Measurements from ENCODE around the gene SLC8A1.

The SLC8A1 gene

DNA sequence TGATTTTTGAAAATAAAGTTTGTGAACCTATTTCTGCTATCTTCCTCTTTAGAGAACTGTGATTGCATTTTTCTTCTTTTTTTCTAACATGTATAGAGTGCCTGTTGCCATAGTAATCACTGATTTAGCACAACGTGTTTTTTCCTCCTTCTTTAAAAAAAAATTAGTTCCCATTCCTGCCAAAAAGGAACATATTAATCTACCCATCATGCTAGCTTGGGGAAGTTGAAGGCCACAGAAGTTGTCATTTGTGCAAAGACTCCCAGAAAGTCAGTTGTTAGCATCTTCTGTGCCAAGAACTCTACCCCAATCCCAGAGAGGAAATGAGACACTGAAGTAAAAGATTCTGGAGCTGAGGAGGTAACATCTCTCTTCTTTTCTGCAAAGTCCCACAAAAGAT lies 57.3 kb downstream of the SLC8A1 start:
- H3K4me1 Mint-ChIP-seq = no peaks in the 10 kb centered on the region
- ATAC-seq (no peak), DNase-seq (ENCODE audit: low spot score in 2 of 2) (no peak)
- H3K9me3 Mint-ChIP-seq = peaks cover 3% of the 10 kb centered on the region
- H3K4me3 Mint-ChIP-seq = no peak overlapping the region
- H3K36me3 Mint-ChIP-seq = no peaks in the 10 kb centered on the region
- no peak overlapping the region for H3K27ac Mint-ChIP-seq

DNA sequence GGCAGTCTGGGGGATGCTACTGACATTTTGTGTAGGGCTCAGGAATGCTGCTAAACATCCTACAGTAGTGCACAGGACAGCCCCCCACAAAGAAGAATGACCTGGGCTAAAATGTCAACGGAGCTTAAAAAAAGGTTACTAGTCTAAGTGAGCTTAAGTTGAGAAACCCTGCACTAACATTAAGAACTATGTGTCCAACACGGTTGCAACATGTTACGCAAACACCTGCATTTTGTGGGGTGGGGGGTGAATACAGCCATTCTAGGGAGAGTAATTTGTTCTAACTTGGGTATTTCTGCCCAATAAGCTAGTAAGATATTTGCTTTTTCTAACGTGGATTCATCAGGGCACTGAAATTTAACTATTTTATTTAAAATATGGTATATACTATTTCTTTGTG lies 57.9 kb downstream of the SLC8A1 start:
- no peaks in the 10 kb centered on the region for H3K4me1 Mint-ChIP-seq
- H3K9me3 Mint-ChIP-seq = peaks cover 3% of the 10 kb centered on the region
- H3K4me3 Mint-ChIP-seq = no peak overlapping the region
- no peaks in the 10 kb centered on the region for H3K36me3 Mint-ChIP-seq
- DNase-seq (ENCODE audit: low spot score in 2 of 2) = no peak
- H3K27ac Mint-ChIP-seq = no peak overlapping the region
- ATAC-seq = no peak

DNA sequence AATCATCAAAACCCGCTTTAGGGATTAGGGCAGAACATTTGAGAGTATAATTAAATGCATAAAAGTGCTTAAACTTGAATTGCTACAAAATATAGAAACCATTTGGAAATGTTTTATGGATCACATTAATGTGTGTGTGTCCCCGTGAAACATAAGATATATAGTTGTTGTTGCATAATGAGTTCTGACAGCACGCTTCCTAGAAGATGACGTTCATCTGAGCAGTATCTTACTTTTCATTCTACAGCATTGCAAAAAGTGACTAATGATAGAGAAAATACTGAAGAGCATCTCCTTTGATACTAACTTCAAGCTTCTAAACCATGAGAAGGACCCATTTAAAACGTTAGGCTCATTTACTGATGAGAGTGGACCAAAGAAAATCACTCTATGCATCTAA lies 63.7 kb downstream of the SLC8A1 start:
- ATAC-seq = no peak

DNA sequence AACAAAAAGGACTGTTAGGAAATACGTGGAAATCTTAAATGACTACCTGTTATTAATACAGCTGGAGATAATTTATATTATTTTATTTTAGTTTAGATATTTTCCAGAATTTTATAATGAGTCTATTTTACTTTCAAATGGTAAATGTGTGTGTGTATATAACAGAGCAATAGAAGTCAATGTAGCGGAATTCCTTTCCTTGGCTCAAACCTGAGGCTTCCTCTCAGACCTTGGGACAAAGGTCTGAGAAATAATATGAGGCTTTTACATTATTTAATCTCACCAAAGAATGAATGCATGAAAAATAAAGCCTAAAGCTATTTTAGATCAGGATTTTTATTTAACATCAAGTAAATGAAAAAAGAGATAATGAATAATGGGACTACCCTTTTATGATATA lies 65.7 kb downstream of the SLC8A1 start:
- H3K4me1 Mint-ChIP-seq = no peaks in the 10 kb centered on the region
- H3K27ac Mint-ChIP-seq = no peak overlapping the region
- no peak for DNase-seq (ENCODE audit: low spot score in 2 of 2)
- ATAC-seq = no peak
- H3K36me3 Mint-ChIP-seq = no peaks in the 10 kb centered on the region
- H3K4me3 Mint-ChIP-seq = no peak overlapping the region
- H3K9me3 Mint-ChIP-seq = peaks cover 13% of the 10 kb centered on the region

More for the DNA sequence above, 63.7 kb downstream of the SLC8A1 start:
- H3K4me1 Mint-ChIP-seq = no peaks in the 10 kb centered on the region
- H3K9me3 Mint-ChIP-seq = peaks cover 8% of the 10 kb centered on the region
- no peak overlapping the region for H3K27ac Mint-ChIP-seq
- no peak for DNase-seq (ENCODE audit: low spot score in 2 of 2)
- H3K36me3 Mint-ChIP-seq = no peaks in the 10 kb centered on the region
- no peak overlapping the region for H3K4me3 Mint-ChIP-seq

DNA sequence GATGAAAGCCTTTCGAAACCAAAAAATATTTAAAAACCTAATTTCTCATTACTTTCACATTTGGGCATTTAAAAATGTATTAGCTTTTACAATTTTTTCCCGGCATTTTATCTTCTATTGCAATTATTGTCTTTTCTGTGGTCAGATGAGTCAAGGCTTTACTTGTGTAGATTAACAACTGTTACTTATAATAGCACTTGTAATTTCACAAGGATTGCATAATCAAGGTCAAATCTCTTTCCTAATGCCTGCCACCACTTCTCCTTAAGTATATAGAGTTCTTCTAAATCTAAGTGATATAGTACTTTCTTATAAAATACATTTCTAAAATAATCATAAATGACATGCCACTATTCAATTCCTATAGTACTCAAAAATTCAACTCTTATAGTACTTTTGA lies 67.2 kb downstream of the SLC8A1 start:
- Mint-ChIP-seq H3K4me1 (no peaks in the 10 kb centered on the region), H3K4me3 (no peak overlapping the region), H3K9me3 (peaks cover 14% of the 10 kb centered on the region), H3K27ac (no peak overlapping the region), H3K36me3 (no peaks in the 10 kb centered on the region)
- no peak for DNase-seq (ENCODE audit: low spot score in 2 of 2)
- ATAC-seq = no peak

DNA sequence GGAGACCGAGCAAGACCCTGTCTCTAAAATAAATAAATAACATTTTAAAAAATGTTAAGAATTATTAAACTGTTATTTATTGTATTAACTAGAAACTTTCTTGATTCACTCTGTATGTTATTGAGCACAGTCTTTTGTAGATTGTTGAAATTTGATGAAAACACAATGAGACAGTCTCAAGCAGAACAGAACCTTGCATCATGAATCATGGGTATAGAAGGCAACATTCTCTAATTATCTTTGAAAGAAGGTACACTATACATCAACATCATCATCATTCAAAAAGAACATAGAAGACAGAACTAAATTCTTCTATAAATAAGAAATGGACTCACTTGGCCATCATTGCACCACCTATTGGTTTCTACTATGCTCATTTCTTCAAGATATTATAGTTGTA lies 67.7 kb downstream of the SLC8A1 start:
- H3K4me3 Mint-ChIP-seq = no peak overlapping the region
- DNase-seq (ENCODE audit: low spot score in 2 of 2) (no peak), ATAC-seq (no peak)
- no peaks in the 10 kb centered on the region for H3K4me1 Mint-ChIP-seq
- H3K36me3 Mint-ChIP-seq = no peaks in the 10 kb centered on the region
- H3K27ac Mint-ChIP-seq = no peak overlapping the region
- peaks cover 17% of the 10 kb centered on the region for H3K9me3 Mint-ChIP-seq

DNA sequence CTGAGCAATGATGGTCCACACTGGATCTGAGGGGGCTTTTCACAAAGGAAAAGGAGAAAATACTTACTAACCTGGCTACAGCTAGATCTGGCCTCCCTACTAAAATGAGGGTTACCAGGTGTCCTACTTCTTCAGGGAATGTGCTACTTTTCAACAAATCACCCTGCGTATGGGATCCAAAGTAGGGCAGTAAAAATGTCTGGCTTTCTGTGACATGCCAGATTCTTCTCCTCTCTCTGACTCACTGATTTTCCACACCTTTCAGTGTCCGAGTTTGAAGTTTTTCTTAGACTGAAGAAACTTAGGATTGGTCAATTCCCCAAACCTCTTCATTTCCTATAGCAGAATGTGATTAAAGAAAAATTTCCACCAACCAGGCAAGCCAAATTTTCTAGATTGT lies 71.2 kb downstream of the SLC8A1 start:
- Mint-ChIP-seq H3K4me3 (no peak overlapping the region), H3K36me3 (no peaks in the 10 kb centered on the region), H3K4me1 (no peaks in the 10 kb centered on the region), H3K27ac (no peak overlapping the region), H3K9me3 (peaks cover 17% of the 10 kb centered on the region)
- ATAC-seq (no peak), DNase-seq (ENCODE audit: low spot score in 2 of 2) (no peak)

DNA sequence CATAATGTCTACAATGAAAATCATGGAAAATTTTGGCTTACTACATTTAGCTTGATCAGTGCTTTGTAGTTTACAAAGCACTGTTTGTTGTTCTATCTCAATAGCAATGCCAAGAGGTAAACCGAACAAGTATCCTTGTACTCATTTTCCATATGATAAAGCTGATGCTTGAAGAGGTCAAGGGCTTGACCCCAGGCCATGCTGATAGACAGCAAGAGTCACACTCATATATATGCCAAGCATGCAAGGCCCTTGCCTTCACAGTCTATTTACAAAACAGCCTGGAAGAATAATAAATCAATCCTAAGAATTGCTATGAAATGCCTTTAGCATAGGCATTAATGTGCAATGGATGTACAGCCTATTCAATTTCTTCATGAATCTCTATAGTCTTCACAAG lies 71.8 kb downstream of the SLC8A1 start:
- ATAC-seq (no peak), DNase-seq (ENCODE audit: low spot score in 2 of 2) (no peak)
- no peaks in the 10 kb centered on the region for H3K36me3 Mint-ChIP-seq
- no peak overlapping the region for H3K4me3 Mint-ChIP-seq
- H3K9me3 Mint-ChIP-seq = peaks cover 17% of the 10 kb centered on the region
- H3K4me1 Mint-ChIP-seq = no peaks in the 10 kb centered on the region
- no peak overlapping the region for H3K27ac Mint-ChIP-seq

DNA sequence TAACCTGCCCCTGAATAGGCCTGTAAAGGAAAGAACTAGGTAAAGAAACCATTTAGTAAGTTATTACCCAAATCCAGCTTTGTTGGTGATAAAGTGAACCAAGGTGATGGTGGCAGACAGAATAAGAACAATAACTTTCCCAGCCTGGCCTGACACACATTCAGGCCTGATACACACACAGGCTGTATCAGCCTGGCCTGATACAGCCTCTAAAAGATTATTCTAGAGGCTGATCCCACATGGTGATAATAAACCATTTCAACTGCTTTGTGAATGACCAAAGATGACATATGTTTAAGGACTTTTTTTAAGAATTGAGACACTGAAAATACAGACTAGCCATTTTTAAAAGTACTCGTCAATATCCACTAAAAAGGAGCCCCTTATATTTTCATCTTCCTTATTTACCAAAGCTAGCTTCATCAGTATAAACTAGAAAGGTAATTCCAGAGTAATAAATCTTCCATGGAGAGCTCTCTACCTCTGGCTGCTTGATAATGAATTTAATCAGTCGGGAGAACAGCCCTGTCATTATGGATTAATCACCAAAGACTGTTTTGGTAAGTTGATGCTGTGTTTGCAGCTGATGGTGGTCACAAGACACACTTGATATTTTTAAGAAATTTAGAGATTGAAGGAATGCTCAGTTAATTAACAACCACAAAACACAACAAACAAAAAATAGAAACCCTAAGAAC lies 77.2 kb downstream of the SLC8A1 start:
- DNase-seq (ENCODE audit: low spot score in 2 of 2) (no peak), ATAC-seq (no peak)
- Mint-ChIP-seq H3K36me3 (no peaks in the 10 kb centered on the region), H3K4me3 (no peak overlapping the region), H3K4me1 (no peaks in the 10 kb centered on the region), H3K27ac (no peak overlapping the region), H3K9me3 (peaks cover 10% of the 10 kb centered on the region)

DNA sequence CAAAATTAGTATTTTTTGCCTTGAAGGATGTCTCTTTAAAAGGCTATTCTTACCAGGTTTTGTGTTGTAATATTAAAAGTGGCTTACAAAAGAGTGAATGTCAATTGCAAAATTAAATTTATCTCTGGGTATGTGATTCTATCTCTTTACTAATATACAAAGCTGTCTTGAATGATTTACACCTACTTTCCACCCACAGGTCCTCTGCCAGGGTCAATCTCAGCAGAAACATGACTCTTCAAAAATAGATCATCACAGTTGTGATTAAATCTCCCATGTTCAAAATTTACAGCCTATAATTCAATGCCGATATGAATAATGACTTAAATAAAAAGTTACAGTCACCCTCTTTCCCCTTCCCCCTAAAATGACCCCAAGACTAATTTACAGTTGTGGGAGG lies 78.8 kb downstream of the SLC8A1 start:
- Mint-ChIP-seq H3K36me3 (no peaks in the 10 kb centered on the region), H3K4me3 (no peak overlapping the region), H3K27ac (no peak overlapping the region), H3K4me1 (no peaks in the 10 kb centered on the region), H3K9me3 (peaks cover 4% of the 10 kb centered on the region)
- DNase-seq (ENCODE audit: low spot score in 2 of 2) = no peak
- no peak for ATAC-seq

DNA sequence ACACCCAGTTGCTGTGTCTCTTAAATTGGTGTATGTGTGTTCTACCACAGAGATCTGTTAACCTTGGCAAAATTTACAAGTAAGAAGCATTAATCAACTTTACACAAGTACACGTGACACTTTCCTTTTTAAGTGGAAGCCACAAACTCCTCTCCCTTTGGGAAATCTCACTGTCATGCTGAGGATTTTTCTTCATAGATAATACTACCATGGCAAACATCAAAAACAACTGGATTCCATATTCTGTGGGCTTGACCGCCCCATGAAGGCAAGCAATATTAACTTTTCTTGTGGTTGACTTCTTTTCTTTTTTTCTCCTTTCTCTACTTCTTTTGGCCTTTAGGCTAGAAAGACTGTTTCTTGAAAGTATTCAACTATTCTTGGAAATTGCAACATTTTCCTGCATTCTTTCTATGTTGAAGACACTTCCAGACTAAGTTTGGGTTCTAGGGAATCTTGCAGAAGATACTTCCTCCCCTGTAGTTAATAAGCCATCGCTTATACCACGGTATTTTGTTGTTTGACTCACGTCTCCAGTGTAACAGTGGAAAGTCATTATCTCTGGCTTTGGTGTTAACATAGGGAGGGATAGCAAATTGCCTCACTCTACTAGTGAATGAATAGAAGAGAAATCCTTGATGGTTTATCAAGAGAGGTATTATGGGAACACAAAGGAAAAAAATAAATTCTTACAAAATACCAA lies 79.5 kb downstream of the SLC8A1 start:
- Mint-ChIP-seq H3K4me1 (no peaks in the 10 kb centered on the region), H3K27ac (no peak overlapping the region), H3K9me3 (peaks cover 3% of the 10 kb centered on the region), H3K4me3 (no peak overlapping the region), H3K36me3 (no peaks in the 10 kb centered on the region)
- ATAC-seq = no peak
- DNase-seq (ENCODE audit: low spot score in 2 of 2) = no peak

DNA sequence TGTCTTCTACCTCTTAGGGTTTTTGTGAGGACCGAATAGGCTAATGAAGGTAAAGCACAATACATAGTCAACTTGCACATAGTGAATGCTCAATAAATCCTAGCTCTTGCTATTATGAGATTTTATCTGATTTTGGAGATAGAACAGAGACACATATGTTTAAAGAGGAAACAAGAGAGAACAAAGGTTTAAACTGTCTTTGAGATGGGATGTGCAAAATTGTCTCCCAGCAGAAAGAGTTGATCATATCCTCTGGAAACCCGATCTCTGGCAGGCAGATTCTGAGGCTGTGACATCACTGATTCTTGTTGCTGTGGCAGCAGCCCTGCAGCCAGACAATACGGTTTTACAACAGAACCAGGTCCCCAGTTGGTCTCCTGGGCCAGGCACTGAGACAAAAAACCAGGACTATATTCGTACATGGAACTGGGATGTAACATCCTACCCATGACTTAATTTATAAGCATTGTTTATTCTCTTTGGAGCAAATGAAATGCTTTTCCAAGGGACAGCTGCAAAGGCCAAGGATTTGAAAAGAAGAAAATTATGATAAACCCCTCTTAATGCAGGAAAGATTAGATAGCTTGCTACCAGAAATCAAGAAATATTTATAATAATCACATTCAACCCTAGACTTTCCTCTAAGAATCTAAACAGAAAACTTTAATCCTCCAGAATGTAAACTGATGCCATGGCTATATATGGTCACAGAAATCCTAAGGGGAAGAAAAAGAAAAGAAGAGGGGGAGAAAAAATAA lies 80.2 kb downstream of the SLC8A1 start:
- ATAC-seq = no peak
- H3K9me3 Mint-ChIP-seq = peaks cover 7% of the 10 kb centered on the region
- H3K36me3 Mint-ChIP-seq = no peaks in the 10 kb centered on the region
- no peak overlapping the region for H3K4me3 Mint-ChIP-seq
- DNase-seq (ENCODE audit: low spot score in 2 of 2) = no peak
- no peak overlapping the region for H3K27ac Mint-ChIP-seq
- no peaks in the 10 kb centered on the region for H3K4me1 Mint-ChIP-seq

DNA sequence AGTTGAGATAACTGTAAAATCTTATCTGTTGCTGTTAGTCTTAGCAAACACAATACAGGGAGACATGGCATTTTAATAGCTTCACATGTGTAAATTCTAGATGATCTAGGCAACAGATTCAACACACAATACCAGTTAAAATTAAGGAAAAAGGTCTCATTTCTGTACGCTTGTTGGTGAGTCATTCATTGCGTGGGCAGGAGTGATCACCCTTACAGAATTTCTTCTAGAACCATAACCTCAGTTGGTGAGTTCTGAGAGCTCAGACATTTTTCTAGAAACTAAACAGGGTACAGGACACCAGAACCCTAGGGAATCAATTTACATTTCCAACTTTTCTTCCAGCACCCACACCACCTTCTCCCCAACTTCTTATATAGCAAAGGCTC lies 81.9 kb downstream of the SLC8A1 start:
- no peaks in the 10 kb centered on the region for H3K36me3 Mint-ChIP-seq
- ATAC-seq (no peak), DNase-seq (ENCODE audit: low spot score in 2 of 2) (no peak)
- peaks cover 7% of the 10 kb centered on the region for H3K9me3 Mint-ChIP-seq
- no peak overlapping the region for H3K4me3 Mint-ChIP-seq
- no peaks in the 10 kb centered on the region for H3K4me1 Mint-ChIP-seq
- H3K27ac Mint-ChIP-seq = no peak overlapping the region

DNA sequence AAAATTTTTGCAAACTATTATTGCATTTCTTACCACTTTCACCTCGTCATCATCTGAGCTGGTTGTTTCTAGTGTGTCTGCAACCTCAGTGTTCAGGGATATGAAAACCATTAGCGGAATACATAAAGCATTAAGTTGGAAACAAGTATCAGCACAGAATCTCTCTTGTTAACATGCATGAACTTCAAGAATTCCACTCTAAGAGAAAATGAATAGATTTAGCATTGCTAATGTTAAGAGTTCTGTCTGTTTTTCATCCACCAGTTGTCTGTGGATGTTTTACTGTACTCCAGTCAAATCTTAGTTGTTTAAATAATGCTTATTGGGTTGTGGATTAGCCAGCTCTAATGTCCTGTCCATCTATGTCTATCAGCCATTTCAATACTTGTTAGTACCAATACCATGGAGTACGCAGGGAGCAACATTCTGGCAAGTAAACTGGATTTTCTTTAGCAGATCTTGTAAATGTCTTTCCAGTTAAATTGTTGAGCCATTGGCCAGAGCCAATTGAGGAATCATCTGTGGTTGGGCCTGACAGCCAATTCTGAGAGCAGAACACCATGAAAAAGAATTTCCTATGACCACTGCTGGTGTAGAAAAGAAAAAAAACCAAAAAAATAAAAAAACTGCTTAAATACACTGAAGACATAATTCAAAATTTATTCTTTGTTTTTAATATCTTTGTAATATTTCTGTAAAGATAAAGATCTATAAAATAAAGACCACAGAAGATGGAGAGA lies 82.5 kb downstream of the SLC8A1 start:
- Mint-ChIP-seq H3K4me1 (no peaks in the 10 kb centered on the region), H3K36me3 (no peaks in the 10 kb centered on the region)
- ATAC-seq = no peak

DNA sequence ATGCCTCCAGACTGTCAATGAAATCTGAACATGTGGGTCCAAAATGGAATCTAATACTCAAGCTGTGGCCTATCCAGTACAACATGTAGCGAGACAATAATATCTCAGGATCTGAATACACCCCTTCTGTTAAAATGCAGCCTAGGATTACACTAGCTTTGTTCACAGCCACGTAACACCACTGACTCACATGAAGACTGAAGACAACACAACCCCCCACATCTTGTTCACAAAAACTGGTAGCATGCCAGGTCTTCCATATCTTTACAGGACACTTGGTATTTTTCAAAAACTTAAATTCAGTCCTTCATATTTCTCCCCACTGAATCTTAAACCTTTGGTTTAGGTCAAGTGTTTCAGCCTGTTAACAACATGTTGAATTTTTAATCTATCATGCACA lies 84.2 kb downstream of the SLC8A1 start:
- ATAC-seq = no peak
- DNase-seq (ENCODE audit: low spot score in 2 of 2) = no peak
- H3K36me3 Mint-ChIP-seq = no peaks in the 10 kb centered on the region
- H3K4me3 Mint-ChIP-seq = no peak overlapping the region
- no peak overlapping the region for H3K27ac Mint-ChIP-seq
- no peaks in the 10 kb centered on the region for H3K4me1 Mint-ChIP-seq
- H3K9me3 Mint-ChIP-seq = peaks cover 6% of the 10 kb centered on the region

More for the DNA sequence above, 82.5 kb downstream of the SLC8A1 start:
- Mint-ChIP-seq H3K4me3 (no peak overlapping the region), H3K27ac (no peak overlapping the region), H3K9me3 (peaks cover 7% of the 10 kb centered on the region)
- DNase-seq (ENCODE audit: low spot score in 2 of 2) = no peak
